Stimulated activated CD8-positive, alpha-beta memory T cell treated with anti-CD3 and anti-CD28 coated beads, Interleukin-4, amount 100 ng/mL, for 24 hours (primary cell): ENCODE results near the gene ANLN.
"Not testable (repeated sequence)": the region's sequence is repeated elsewhere in the genome, so short reads cannot be mapped to it uniquely, and the experiment has no call there.

Experiments
- DNase-seq: peaks from one replicate; pipeline ENCODE4 v3.0.0-alpha.2; 2020; ENCODE audit warnings: low read depth

Gene ANLN

GRCh38 chr7:36468370-36469101 is 78.9 kb downstream of the ANLN start:
- no peak for DNase-seq

DNA sequence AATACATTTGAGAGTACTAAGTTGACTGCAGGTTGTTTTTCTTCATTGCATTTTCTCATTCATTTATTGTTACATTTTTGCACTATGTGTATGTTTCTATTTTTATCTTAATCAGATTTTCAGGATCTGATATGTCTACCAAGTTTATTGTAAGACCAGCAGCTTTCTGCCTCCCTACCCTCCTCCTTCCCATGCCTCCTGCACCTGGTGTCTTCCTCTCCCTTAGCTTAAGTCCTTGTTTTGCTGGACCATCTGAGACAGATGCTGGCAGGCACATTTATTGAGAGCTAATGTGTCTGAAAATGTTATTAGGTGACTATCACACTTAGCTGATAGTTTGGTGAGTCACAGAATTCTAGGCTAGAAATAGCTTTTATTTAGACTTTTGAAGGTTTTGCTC is 79.6 kb downstream of the ANLN start:
- no peak for DNase-seq

- DNase-seq: no peak
Measured at GRCh38 chr7:36472141-36472729, 82.6 kb downstream of the ANLN start.

GRCh38 chr7:36473454-36474282 is 84.0 kb downstream of the ANLN start:
- no peak for DNase-seq

- no peak for DNase-seq
Measured at GRCh38 chr7:36474283-36475010, 84.8 kb downstream of the ANLN start.

DNA sequence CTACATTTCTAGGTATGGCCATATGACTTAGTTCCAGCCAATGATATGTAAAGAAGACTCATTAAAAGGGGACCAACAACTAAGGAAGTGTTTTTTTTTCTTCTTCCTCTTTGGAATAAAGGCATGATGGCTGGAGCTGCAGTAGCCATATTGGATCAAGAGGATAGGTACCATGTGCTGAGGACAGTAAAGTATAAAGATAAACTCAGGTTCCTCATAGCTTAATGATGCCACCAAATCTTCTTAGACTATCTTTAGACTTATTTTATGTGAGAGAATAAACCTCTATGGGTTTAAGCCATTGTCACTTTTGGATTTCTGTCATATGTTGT is 85.3 kb downstream of the ANLN start:
- DNase-seq: no peak

GRCh38 chr7:36475381-36475780 is 85.7 kb downstream of the ANLN start:
- DNase-seq: no peak

DNA sequence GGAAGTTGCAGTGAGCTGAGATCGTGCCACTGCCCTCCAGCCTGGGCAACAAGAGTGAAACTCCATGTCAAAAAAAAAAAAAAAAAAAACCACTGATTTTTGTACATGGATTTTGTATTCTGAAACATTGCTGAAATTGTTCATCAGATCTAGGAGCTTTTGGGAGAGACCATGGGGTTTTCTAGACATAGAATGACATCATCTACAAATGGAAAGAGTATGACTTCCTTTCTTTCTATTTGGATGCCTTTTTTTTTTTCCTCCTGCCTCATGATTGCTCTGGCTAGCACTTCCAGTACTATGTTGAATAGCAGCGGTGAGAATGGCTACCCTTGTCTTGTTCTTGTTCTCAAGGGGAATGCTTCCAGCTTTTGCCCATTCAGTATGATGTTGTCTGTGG is 89.1 kb downstream of the ANLN start:
- DNase-seq: no peak

DNA sequence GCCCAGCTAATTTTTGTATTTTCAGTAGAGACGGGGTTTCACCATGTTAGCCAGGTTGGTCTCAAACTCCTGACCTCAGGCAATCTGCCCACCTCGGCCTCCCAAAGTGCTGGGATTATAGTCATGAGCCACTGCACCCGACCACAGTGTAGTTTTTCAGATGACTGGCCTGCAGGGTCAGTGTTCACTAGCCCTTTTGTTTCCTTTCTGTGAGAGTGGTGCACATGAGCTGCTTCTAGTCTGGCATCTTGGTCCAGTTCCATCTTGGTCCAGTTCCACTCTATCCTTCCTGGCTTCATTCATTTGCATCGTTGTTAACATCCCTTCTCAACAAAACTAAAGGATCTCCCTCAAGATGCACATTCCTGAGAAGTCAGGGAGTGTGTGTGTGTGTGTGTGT is 94.2 kb downstream of the ANLN start:
- not testable (repeated sequence) for DNase-seq

DNA sequence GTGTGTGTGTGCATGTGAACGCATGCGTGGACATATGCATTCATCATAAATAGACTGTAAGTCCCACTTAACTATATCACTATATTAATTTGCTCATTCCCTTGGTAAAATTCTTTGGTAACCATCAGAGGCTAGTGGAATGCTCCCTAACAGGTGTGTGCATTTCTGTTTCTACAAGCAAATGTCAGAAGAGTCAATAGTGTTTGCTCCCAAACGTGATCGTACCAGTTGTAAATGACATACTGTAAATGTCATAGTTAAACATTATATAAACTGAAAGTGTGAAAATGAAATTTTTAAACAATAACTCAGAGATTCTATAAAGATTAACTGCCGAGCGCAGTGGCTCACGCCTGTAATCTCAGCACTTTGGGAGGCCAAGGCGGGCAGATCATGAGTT is 94.6 kb downstream of the ANLN start:
- no peak for DNase-seq

- DNase-seq: no peak
Measured at GRCh38 chr7:36486336-36486735, 96.7 kb downstream of the ANLN start.

GRCh38 chr7:36487756-36488336 is 98.2 kb downstream of the ANLN start:
- no peak for DNase-seq

DNA sequence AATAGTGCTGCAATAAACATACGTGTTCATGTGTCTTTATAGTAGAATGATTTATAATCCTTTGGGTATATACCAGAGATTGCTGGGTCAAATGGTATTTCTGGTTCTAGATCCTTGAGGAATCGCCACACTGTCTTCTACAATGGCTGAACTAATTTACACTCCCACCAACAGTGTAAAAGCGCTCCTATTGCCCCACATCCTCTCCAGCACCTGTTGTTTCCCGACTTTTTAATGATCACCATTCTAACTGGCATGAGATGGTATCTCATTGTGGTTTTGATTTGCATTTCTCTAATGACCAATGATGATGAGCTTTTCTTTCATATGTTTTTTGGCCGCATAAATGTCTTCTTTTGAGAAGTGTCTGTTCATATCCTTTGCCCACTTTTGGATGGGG is 99.0 kb downstream of the ANLN start:
- not testable (repeated sequence) for DNase-seq

- DNase-seq: no peak
Measured at GRCh38 chr7:36490419-36490830, 100.8 kb downstream of the ANLN start.

DNA sequence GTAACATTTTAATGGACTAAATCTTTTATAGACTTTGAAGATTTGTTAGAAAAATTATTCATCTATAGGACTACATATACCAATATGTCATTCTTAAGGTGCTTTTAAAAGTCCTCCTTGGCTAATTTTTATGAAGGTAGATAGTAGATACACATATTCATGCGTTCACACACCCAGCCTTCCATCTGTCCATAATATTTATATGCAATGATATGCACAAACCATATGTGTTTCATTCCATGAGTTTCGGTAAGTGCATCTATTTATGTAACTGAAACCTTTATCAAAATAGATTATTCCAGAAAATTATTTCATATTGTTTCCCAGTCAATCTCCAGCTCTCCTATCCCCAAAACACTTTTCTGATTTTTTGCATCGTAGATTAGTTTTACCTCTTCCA is 101.7 kb downstream of the ANLN start:
- DNase-seq: no peak

DNA sequence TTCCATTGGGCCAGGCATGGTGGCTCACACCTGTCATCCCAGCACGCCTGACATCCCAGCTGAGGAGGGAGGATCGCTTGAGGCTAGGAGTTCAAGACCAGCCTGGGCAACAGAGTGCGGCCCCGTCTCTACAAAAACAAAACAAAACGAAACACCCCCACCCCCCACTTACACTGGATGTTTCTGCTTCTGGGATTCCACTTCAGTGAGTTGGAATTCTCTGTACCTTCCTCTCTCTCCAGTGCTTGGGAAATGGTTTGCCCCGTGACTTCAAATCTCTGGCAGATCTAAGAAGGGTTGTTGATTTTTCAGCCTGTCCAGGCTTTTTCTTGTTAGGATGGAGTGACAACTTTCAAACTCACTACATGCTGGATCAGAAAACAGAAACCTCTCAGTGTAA is 106.9 kb downstream of the ANLN start:
- no peak for DNase-seq

DNA sequence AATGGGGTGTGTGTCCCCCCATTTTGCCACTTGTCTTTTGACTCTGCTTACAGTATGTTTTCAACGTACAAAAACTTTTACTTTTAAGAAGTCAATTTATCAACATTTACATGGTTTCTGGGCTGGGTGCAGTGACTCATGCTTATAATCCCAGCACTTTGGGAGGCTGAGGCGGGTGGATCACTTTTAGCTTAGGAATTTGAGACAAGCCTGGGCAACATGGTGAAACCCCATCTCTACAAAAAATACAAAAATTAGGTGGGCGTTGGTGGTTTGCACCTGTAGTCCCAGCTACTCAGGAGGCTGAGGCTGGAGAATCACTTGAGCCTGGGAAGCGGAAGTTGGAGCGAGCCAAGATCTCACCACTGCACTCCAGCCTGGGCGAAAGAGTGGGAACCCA is 107.5 kb downstream of the ANLN start:
- not testable (repeated sequence) for DNase-seq

DNA sequence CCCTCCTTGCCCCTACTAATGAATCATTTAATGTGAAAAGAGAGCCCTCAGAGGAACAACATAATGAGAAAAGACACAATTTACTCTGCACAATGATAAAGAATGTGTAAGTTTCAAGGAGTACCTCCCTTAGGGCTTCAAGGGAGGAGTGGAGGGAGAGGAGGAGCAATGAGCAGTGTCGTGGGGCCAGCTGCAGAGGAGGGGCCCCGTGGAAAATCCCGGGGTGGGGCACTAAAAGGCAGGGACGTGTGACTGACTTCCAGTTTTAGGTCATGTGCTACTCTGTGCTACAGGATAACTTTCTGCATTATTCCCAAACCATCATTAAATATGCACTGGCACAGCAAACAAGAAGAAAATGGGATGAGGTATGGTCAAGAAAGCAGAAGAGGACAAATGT is 108.1 kb downstream of the ANLN start:
- no peak for DNase-seq
